HepG2 (cell line): ENCODE results near the gene RECQL5. TPM values are rescaled to one million over a fixed set of nuclear protein-coding genes. Genes with fewer than 3 reads are reported as not detected.
A peak's percentile ranks its signal among the peaks of the same experiment; 100 is the strongest.

Experiments
- ATF1 ChIP-seq: IDR thresholded peaks from 2 replicates; pipeline ENCODE4 v1.6.1; 2016; ENCODE audit warnings: mild to moderate bottlenecking, control low read depth
- CBX1 ChIP-seq: IDR thresholded peaks from one replicate; pipeline ENCODE4 v1.6.1; 2016; ENCODE audit warnings: antibody characterized with exemption, low read depth
- EEA1 ChIP-seq: sonication (generic); formaldehyde crosslinking; IDR thresholded peaks from 2 replicates; pipeline ENCODE4 v1.5.1; 2020; ENCODE audit warnings: mild to moderate bottlenecking, missing genetic modification reagents, borderline replicate concordance
- ELF3 ChIP-seq: IDR thresholded peaks from 2 replicates; pipeline ENCODE4 v1.6.1; 2016; ENCODE audit warnings: missing genetic modification reagents, missing compliant biosample characterization
- ERF ChIP-seq: IDR thresholded peaks from 2 replicates; pipeline ENCODE4 v1.6.1; 2018; ENCODE audit warnings: missing biosample characterization, missing genetic modification reagents
- FOSL2 ChIP-seq: sonication (generic); formaldehyde crosslinking; IDR thresholded peaks from 2 replicates; pipeline ENCODE4 v1.4.0; 2020; ENCODE audit warnings: missing genetic modification reagents
- IRF2 ChIP-seq: IDR thresholded peaks from 2 replicates; pipeline ENCODE4 v1.6.1; 2018; ENCODE audit warnings: missing genetic modification reagents, missing compliant biosample characterization
- PCBP1 ChIP-seq: fragments of 200-400 bp; formaldehyde crosslinking; IDR thresholded peaks from 2 replicates; pipeline ENCODE4 v1.6.1; 2017; ENCODE audit warnings: mild to moderate bottlenecking, low read depth, low read length, borderline replicate concordance
- RXRB ChIP-seq: IDR thresholded peaks from 2 replicates; pipeline ENCODE4 v1.6.1; 2016; ENCODE audit warnings: borderline replicate concordance, missing genetic modification reagents, missing compliant biosample characterization
- XRCC5 ChIP-seq: fragments of 200-400 bp; formaldehyde crosslinking; optimal IDR thresholded peaks from 2 replicates; pipeline ENCODE3; 2017; ENCODE audit warnings: mild to moderate bottlenecking, low read length
- ZBTB38 ChIP-seq: sonication (generic); formaldehyde crosslinking; IDR thresholded peaks from 2 replicates; pipeline ENCODE4 v1.5.1; 2020; ENCODE audit warnings: mild to moderate bottlenecking, missing genetic modification reagents
- ZMYM2 ChIP-seq: sonication (generic); formaldehyde crosslinking; IDR thresholded peaks from 2 replicates; pipeline ENCODE4 v1.8.0; 2022; ENCODE audit warnings: mild to moderate bottlenecking, missing genetic modification reagents
- ZNF260 ChIP-seq: sonication (generic); formaldehyde crosslinking; IDR thresholded peaks from 2 replicates; pipeline ENCODE4 v1.4.0; 2020; ENCODE audit warnings: missing genetic modification reagents, low read depth, mild to moderate bottlenecking, borderline replicate concordance
- ZNF282 ChIP-seq: fragments of 450-650 bp; IDR thresholded peaks from 2 replicates; pipeline ENCODE4 v1.6.1; 2018; ENCODE audit not compliant: partially characterized antibody
- ZNF367 ChIP-seq: sonication (generic); formaldehyde crosslinking; IDR thresholded peaks from 2 replicates; pipeline ENCODE4 v1.4.0; 2020; ENCODE audit warnings: missing genetic modification reagents, borderline replicate concordance
- ZNF776 ChIP-seq: sonication (generic); formaldehyde crosslinking; IDR thresholded peaks from 2 replicates; pipeline ENCODE4 v1.4.0; 2020; ENCODE audit warnings: mild to moderate bottlenecking, missing genetic modification reagents
- ZSCAN12 ChIP-seq: sonication (generic); formaldehyde crosslinking; IDR thresholded peaks from 2 replicates; pipeline ENCODE4 v1.9.0; 2021; ENCODE audit warnings: mild to moderate bottlenecking, missing genetic modification reagents
- polyA plus RNA-seq, 8 experiments: library from polyadenylated mRNA; depleted of rRNA in 3 of 8; stranded (reverse) in 7 of 8; unstranded in 1 of 8; fragments of >200 nt; fragmentation: Illumina TruSeq in 4 of 8; extraction: Trizol in 4 of 8; gene quantifications; 2 replicates each; pipeline versions ENCODE4 v1.2.1 to v1.2.3, GENCODE V29; 2011 to 2016; ENCODE audit warnings: low read depth in 4 of 8, missing spikeins in 1 of 8, mixed read lengths in 1 of 8; ENCODE audit not compliant: insufficient read depth in 1 of 8
- total RNA-seq, 5 experiments: library from RNA; depleted of rRNA; stranded (reverse); fragments of >200 nt; fragmentation: Illumina TruSeq; extraction: Trizol; gene quantifications; 2 replicates each; pipeline ENCODE4 v1.2.3, GENCODE V29; 2016; ENCODE audit warnings: low read depth in 1 of 5
- TF ChIP-seq, protein P1 (sequence below): IDR thresholded peaks from 2 replicates; pipeline ENCODE4 v1.6.1; 2012; ENCODE audit warnings: low read length, improper control_type of control experiment
- TF ChIP-seq, protein P2 (sequence below): sonication (generic); formaldehyde crosslinking; IDR thresholded peaks from 2 replicates; pipeline ENCODE4 v1.4.0; 2020; ENCODE audit warnings: mild to moderate bottlenecking, missing genetic modification reagents
- TF ChIP-seq, protein P3 (sequence below): IDR thresholded peaks from 2 replicates; pipeline ENCODE4 v1.6.1; 2016; ENCODE audit warnings: missing compliant biosample characterization, missing genetic modification reagents, borderline replicate concordance

RECQL5 gene
- total and polyA plus RNA-seq, 2 of the 13 experiments (the other 11 are each of a cell fraction or from before 2014, with no cell fraction given) = 27.7 to 32.0 TPM

DNA sequence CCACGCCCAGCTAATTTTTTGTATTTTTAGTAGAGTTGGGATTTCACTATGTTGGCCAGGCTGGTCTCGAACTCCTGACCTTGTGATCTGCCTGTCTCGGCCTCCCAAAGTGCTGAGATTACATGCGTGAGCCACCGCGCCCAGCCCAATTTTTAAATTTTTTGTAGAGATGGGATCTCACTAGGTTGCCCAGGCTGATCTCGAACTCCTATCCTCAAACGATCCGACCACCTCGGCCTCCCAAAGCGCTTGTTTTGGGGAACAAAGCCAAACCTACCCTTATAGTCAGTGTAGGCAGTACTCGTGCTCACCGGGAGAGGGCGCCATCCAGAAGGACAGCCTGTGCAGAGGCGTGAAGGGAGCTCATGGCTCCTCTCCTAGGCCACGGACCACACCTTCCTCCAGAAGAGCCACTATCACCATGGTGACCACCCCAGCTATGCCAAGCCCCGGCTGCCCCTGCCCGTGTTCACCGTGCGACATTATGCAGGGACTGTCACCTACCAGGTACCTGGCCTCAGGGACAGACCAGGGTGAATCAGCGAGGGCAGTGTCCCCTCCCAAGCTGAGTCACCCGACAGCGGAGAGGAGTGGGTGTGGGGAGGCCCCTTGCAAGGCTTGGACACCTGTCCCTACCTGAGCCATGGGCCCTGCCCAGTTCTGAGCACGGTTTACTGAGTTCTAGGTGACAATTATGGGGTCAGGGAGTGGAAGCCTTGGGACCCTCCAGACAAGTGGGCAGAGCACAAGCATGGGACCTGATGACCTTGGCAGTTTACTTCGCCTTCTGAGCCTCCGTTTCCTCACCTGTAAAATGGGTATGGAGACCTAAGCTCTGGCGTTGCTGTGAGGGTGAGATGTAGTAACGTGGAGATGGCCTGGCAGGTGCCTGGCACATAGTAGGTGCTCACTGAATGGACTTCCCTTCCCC is 65.6 kb downstream of the RECQL5 start (continued):
- TF ChIP-seq ZSCAN12 (CRISPR knock-in tag) (no peak), ZNF260 (no peak), ZMYM2 (CRISPR knock-in tag) (no peak), ZNF282 (no peak), RXRB (CRISPR knock-in tag) (peak; percentile 49; the same call in 1 of the 2 replicates), CBX1 (no peak), EEA1 (CRISPR knock-in tag) (no peak), ZBTB38 (CRISPR knock-in tag) (peak; percentile 62; the same call in 1 of the 2 replicates), FOSL2 (CRISPR knock-in tag) (peak; percentile 75), ELF3 (peak; percentile 32; the same call in 1 of the 2 replicates), IRF2 (peak; percentile 52; the same call in 1 of the 2 replicates), PCBP1 (no peak), ATF1 (CRISPR knock-in tag) (no peak), ZNF776 (no peak), XRCC5 (peak; percentile 93), ZNF367 (CRISPR knock-in tag) (no peak), ERF (no peak)
- TF ChIP-seq, protein P1, sequence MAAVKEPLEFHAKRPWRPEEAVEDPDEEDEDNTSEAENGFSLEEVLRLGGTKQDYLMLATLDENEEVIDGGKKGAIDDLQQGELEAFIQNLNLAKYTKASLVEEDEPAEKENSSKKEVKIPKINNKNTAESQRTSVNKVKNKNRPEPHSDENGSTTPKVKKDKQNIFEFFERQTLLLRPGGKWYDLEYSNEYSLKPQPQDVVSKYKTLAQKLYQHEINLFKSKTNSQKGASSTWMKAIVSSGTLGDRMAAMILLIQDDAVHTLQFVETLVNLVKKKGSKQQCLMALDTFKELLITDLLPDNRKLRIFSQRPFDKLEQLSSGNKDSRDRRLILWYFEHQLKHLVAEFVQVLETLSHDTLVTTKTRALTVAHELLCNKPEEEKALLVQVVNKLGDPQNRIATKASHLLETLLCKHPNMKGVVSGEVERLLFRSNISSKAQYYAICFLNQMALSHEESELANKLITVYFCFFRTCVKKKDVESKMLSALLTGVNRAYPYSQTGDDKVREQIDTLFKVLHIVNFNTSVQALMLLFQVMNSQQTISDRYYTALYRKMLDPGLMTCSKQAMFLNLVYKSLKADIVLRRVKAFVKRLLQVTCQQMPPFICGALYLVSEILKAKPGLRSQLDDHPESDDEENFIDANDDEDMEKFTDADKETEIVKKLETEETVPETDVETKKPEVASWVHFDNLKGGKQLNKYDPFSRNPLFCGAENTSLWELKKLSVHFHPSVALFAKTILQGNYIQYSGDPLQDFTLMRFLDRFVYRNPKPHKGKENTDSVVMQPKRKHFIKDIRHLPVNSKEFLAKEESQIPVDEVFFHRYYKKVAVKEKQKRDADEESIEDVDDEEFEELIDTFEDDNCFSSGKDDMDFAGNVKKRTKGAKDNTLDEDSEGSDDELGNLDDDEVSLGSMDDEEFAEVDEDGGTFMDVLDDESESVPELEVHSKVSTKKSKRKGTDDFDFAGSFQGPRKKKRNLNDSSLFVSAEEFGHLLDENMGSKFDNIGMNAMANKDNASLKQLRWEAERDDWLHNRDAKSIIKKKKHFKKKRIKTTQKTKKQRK = no peak
- TF ChIP-seq, protein P2, sequence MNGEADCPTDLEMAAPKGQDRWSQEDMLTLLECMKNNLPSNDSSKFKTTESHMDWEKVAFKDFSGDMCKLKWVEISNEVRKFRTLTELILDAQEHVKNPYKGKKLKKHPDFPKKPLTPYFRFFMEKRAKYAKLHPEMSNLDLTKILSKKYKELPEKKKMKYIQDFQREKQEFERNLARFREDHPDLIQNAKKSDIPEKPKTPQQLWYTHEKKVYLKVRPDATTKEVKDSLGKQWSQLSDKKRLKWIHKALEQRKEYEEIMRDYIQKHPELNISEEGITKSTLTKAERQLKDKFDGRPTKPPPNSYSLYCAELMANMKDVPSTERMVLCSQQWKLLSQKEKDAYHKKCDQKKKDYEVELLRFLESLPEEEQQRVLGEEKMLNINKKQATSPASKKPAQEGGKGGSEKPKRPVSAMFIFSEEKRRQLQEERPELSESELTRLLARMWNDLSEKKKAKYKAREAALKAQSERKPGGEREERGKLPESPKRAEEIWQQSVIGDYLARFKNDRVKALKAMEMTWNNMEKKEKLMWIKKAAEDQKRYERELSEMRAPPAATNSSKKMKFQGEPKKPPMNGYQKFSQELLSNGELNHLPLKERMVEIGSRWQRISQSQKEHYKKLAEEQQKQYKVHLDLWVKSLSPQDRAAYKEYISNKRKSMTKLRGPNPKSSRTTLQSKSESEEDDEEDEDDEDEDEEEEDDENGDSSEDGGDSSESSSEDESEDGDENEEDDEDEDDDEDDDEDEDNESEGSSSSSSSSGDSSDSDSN (CRISPR knock-in tag) = peak; percentile 51; the same call in 1 of the 2 replicates
- TF ChIP-seq, protein P3, sequence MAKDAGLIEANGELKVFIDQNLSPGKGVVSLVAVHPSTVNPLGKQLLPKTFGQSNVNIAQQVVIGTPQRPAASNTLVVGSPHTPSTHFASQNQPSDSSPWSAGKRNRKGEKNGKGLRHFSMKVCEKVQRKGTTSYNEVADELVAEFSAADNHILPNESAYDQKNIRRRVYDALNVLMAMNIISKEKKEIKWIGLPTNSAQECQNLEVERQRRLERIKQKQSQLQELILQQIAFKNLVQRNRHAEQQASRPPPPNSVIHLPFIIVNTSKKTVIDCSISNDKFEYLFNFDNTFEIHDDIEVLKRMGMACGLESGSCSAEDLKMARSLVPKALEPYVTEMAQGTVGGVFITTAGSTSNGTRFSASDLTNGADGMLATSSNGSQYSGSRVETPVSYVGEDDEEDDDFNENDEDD (CRISPR knock-in tag) = no peak
